Gastroesophageal sphincter (tissue), 2 donors: ENCODE results near the gene SIPA1L3.

Experiments
- EP300 ChIP-seq: sonication (generic); formaldehyde crosslinking; IDR thresholded peaks from one replicate; pipeline ENCODE4 v1.6.1; 2017; ENCODE audit warnings: antibody characterized with exemption, mild to moderate bottlenecking
- POLR2A ChIP-seq, 2 donors: fragments of 450-650 bp; IDR thresholded peaks; one replicate each; pipeline ENCODE4 v1.6.1; 2017; ENCODE audit warnings: antibody characterized with exemption in 2 of 2, mild to moderate bottlenecking in 2 of 2, moderate library complexity in 1 of 2

- no peak for TF ChIP-seq EP300
- no peak for TF ChIP-seq POLR2A (IDR thresholded peaks at IDR 0.05)
These were observed 82.8 kb downstream of the SIPA1L3 start for GRCh38 chr19:37989855-37990254.
